ENCODE measurements around the gene EPHB1.

The EPHB1 gene

GRCh38 chr3:134877788-134878187 is 82.7 kb downstream of the EPHB1 start:
- no peak for DNase-seq (ENCODE audit: low read depth in 1 of 2, low spot score in 1 of 2)

DNA sequence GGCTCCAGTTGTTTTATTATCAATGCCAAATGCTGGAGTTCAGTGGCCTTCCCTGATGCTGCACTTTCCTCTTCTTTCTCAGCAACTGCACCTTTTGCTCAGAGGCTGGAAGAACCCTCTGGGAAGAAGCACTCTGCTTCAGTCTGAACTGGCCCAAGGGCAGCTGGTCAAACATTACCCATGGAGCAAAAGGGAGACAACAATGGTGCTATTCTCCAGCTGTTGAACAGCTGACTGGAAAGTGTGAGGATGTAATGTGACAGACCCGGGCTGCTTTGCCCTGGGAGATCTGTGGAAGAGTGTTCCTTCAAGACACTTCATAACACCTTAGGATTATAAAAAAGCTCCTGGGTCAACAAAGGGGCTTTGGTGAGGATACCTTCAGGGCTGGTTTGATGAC is 84.9 kb downstream of the EPHB1 start:
- DNase-seq (ENCODE audit: low read depth in 1 of 2, low spot score in 1 of 2), result no peak

- DNase-seq (ENCODE audit: low read depth in 1 of 2, low spot score in 1 of 2), result no peak
Measured at GRCh38 chr3:134880431-134880830, 85.4 kb downstream of the EPHB1 start.

- no peak for DNase-seq (ENCODE audit: low read depth in 1 of 2, low spot score in 1 of 2)
Measured at GRCh38 chr3:134881305-134881704, 86.2 kb downstream of the EPHB1 start.

- no peak for DNase-seq (ENCODE audit: low read depth in 1 of 2, low spot score in 1 of 2)
Measured at GRCh38 chr3:134883697-134884385, 88.8 kb downstream of the EPHB1 start.

DNA sequence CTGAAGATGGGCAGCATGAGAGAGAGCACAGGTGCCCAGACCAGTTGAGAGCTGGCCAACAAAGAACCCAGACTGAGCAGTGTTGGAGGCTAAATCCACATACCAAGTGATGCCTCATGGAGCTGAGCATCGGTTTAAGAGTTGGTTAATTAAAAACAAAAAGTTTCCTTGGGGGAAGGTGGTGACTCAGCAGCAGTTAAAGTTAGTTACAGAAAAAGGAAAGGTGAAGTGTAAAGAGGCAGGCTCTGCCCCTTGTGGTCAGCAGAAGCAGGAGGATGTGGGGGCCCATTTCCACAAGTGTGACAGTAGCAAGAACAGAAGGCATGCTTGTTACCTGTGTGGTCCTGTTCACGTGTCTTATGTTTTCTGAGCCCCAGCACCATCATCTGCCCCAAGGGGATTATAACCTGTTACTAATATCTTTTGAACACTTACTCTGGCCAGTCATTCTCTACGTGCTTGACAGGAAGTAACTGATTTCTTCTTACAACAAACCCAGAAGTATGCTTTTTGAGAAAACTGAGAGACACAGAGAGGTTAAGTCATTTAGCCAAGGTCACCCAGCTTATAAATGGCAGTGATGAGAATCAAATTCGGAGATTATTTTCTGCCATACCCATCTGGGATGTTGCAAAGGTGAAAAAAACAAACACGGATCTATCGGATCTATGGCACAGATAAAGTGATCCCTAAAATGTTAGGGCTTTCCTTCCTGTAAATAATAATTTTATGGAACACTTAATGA is 91.0 kb downstream of the EPHB1 start:
- DNase-seq (ENCODE audit: low read depth in 1 of 2, low spot score in 1 of 2), result no peak

DNA sequence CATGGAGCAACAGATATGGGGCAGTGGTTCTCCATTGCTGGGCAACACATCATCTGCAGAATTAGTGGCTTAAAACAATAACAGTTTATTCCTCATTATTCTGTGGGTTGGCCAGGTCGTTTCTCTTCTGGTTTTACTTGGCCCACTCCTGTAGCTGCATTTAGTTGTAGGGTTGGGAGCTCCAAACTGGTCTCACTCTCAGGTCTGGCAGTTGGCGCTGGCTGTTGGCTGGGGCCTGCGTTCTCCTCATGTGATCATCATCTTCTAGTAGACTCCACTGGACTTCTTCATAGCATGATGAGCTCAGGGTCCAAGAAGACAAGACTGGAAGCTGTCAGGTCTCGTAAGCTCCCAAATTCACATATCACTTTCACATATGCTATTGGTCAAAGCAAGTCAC is 91.9 kb downstream of the EPHB1 start:
- no peak for DNase-seq (ENCODE audit: low read depth in 1 of 2, low spot score in 1 of 2)

DNA sequence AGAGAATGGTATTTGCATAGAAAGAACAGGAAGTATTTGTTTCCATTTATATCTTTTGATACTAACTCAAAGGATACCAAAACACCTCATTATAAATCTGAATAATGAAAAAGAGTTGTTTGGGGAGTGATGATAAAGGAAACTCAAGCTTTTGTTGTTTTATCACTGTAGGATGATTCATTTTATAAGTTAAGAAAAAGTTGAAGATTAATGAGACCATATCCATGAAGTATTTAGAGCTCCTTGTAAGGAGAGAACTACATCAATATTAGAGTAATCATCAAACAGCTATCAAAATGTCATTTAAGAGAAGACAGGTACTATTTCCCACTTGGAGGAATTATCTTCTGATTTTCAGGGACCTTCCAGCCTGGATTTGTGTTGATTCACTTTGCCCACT is 92.5 kb downstream of the EPHB1 start:
- DNase-seq (ENCODE audit: low read depth in 1 of 2, low spot score in 1 of 2), result no peak

- DNase-seq (ENCODE audit: low read depth in 1 of 2, low spot score in 1 of 2), result no peak
Measured at GRCh38 chr3:134892326-134892725, 97.3 kb downstream of the EPHB1 start.

DNA sequence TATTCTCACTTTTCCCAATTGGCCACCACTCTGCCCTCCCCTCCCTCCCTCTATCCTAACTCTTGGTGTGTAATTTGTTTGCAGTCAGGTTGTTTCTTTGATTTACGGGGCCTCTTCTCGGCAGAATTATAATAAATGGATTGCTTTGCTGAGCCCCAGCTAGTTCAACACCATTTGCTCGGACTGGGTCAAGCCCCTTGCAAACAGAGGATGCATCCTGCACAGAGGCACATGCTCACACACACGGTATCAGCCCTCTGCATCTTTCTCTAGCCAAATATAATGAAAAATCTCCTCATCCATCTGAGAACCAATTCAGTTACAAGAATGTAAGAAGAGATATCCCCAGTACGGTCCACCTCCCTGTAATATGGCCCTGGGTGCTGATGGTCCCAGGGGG is 97.7 kb downstream of the EPHB1 start:
- no peak for DNase-seq (ENCODE audit: low read depth in 1 of 2, low spot score in 1 of 2)

GRCh38 chr3:134894533-134894932 is 99.5 kb downstream of the EPHB1 start:
- DNase-seq (ENCODE audit: low read depth in 1 of 2, low spot score in 1 of 2), result no peak

DNA sequence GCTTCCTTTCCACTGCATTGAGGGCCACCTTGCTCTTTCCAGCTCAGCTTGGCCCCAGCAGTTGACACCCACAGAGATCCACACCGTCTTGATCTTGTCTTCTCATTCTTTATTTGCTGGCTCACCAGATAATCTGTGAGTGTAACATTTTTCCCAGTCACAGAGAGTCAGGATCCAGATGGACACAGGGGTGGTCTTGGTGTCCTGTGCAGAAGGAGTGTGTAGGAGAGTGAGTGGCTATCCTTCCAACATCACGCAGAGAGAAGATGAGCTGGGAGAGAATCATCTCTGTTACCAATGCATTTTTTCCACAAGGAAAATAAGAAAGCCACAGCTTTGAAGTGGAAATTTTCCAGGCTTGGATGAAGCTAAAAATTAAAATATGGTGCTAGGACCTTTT is 100.1 kb downstream of the EPHB1 start:
- DNase-seq (ENCODE audit: low read depth in 1 of 2, low spot score in 1 of 2), result no peak

DNA sequence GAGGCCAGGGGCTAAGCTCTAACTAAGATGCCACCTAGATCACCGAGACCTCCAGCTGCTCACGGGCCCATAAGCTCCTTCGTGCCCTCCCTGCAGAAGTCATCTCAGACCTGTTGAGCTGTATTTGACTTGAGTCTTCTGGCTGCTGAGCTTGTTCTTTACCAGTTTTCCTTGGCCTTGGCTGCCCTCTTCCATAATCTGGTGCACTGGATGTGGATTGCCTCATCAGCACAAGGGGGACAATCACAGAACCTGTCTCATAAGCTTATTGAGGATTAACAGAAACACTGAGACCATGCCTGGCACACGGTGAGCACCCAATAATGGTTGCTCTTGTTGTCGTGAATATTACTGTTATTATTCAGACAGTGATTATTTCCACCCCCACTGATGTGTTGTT is 101.1 kb downstream of the EPHB1 start:
- no peak for DNase-seq (ENCODE audit: low read depth in 1 of 2, low spot score in 1 of 2)

- DNase-seq (ENCODE audit: low read depth in 1 of 2, low spot score in 1 of 2), result no peak
Measured at GRCh38 chr3:134896696-134897095, 101.6 kb downstream of the EPHB1 start.

- no peak for DNase-seq (ENCODE audit: low read depth in 1 of 2, low spot score in 1 of 2)
Measured at GRCh38 chr3:134897391-134898141, 102.5 kb downstream of the EPHB1 start.

- no peak for DNase-seq (ENCODE audit: low read depth in 1 of 2, low spot score in 1 of 2)
Measured at GRCh38 chr3:134898181-134898754, 103.2 kb downstream of the EPHB1 start.

DNA sequence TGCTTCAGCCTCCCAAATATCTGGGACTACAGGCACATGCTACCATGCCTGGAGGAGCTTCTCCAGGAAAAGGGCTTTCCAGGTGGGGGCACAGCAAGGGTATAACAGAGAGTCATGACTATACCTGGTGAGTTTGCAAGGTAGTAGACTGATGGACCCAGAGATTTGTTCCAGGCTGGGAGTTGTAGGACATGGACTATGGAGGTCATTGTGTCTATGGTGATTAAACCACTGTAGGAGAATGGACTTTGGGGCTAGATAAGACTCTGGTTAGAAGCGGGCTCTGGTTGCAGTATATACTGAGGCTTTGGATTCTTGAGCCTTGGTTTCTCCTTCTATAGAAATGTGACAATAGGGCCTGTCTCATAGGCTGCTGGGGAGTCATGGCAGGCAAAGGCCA is 104.7 kb downstream of the EPHB1 start:
- DNase-seq (ENCODE audit: low read depth in 1 of 2, low spot score in 1 of 2), result no peak

DNA sequence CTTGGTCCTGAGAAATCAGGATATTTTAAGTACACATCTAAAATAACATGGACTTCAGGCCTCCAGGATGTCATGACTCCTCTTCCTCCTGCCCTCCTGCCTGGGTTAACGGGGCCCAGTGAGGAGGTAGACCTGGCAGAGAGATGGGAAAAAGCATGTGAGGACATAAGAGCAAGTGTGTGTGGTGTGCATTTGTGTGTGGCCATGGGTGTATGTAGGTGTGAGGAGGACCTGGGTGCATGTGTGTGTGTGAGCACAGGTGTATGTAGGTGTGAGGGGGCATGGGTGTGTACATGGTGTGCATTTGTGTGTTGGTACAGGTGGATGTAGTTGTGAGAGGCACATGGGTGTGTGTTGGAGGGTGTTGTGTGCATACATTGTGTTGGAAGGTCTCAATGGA is 105.4 kb downstream of the EPHB1 start:
- no peak for DNase-seq (ENCODE audit: low read depth in 1 of 2, low spot score in 1 of 2)

GRCh38 chr3:134901461-134901860 is 106.4 kb downstream of the EPHB1 start:
- no peak for DNase-seq (ENCODE audit: low read depth in 1 of 2, low spot score in 1 of 2)

DNA sequence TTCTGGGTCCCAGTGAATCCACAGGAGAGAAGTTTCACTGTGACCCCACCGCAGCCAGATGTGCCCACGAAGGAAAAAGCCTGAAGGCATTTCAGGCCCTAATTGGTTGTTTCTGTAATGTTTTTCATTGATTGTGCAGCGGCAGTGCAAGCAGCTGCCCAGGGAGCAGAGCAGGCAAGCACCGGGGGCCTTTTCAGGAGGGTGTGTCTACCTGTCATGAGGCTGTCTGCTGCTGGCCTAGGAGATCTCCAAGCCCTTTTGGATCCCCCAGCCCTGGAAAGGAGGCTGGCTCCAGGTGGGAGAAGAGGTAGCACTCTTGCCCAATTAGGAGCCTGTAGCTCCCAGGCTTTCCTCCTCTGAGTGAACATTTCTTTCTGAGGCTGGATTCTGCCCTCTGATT is 108.8 kb downstream of the EPHB1 start:
- no peak for DNase-seq (ENCODE audit: low read depth in 1 of 2, low spot score in 1 of 2)

- DNase-seq (ENCODE audit: low read depth in 1 of 2, low spot score in 1 of 2), result no peak
Measured at GRCh38 chr3:134904241-134904771, 109.2 kb downstream of the EPHB1 start.
